DND-41 (cell line): ENCODE data around the gene MACROD2.
A peak's percentile ranks its signal among the peaks of the same experiment; 100 is the strongest.

Experiments
- ATAC-seq: fragments of 200-7000 bp; cut with Tn5 transposase; 3 replicates; pipeline ENCODE4 v1.9.1; 2021; ENCODE audit warnings: low read depth; ENCODE audit not compliant: insufficient read depth
- DNase-seq: peaks from one replicate; pipeline ENCODE4 v3.0.0-alpha.2; 2020
- H2AFZ ChIP-seq: 2 replicates; pipeline ENCODE4 v1.6.0; 2012; ENCODE audit warnings: low read depth, low read length
- H3K27ac ChIP-seq: 2 replicates; pipeline ENCODE4 v1.5.1; 2012; ENCODE audit warnings: low read length, inconsistent platforms
- H3K27me3 ChIP-seq: fragments of 200-600 bp; sonication (generic); 2 replicates; pipeline ENCODE4 v1.6.0; 2012; ENCODE audit warnings: low read length, mild to moderate bottlenecking, inconsistent platforms; ENCODE audit not compliant: insufficient read depth, poor library complexity
- H3K36me3 ChIP-seq: 2 replicates; pipeline ENCODE4 v1.5.1; 2012; ENCODE audit warnings: low read length, inconsistent platforms; ENCODE audit not compliant: insufficient read depth
- H3K4me1 ChIP-seq: 2 replicates; pipeline ENCODE4 v1.5.1; 2012; ENCODE audit warnings: mild to moderate bottlenecking, low read length; ENCODE audit not compliant: insufficient read depth
- H3K4me2 ChIP-seq: 2 replicates; pipeline ENCODE4 v1.6.0; 2012; ENCODE audit warnings: mild to moderate bottlenecking, moderate library complexity, low read length, inconsistent platforms; ENCODE audit not compliant: insufficient read depth
- H3K4me3 ChIP-seq, 2 experiments: fragments of 200-600 bp in 1 of 2; shearing (Covaris generic) in 1 of 2; 2 replicates each; pipeline ENCODE4 v1.5.1; 2012 to 2016; ENCODE audit warnings: inconsistent platforms in 2 of 2, low read length in 2 of 2, mild to moderate bottlenecking in 2 of 2, low read depth in 1 of 2, moderate library complexity in 1 of 2
- H3K79me2 ChIP-seq: 2 replicates; pipeline ENCODE4 v1.6.0; 2012; ENCODE audit warnings: low read length, inconsistent platforms; ENCODE audit not compliant: insufficient read depth
- H3K9ac ChIP-seq: 2 replicates; pipeline ENCODE4 v1.6.0; 2012; ENCODE audit warnings: low read depth, mild to moderate bottlenecking, inconsistent platforms, low read length, moderate library complexity
- H3K9me3 ChIP-seq: 2 replicates; pipeline ENCODE4 v1.5.1; 2012; ENCODE audit warnings: low read length, moderate library complexity, mild to moderate bottlenecking, inconsistent platforms; ENCODE audit not compliant: insufficient read depth, severe bottlenecking
- H4K20me1 ChIP-seq: 2 replicates; pipeline ENCODE4 v1.6.0; 2012; ENCODE audit warnings: low read length; ENCODE audit not compliant: insufficient read depth
- CTCF ChIP-seq: IDR thresholded peaks from 2 replicates; pipeline ENCODE4 v1.5.1; 2012; ENCODE audit warnings: borderline replicate concordance, low read length, moderate library complexity, mild to moderate bottlenecking; ENCODE audit not compliant: poor library complexity, severe bottlenecking; ENCODE audit errors: extremely low read depth
- EZH2 ChIP-seq: IDR thresholded peaks from 3 replicates; pipeline ENCODE4 v1.6.1; 2012; ENCODE audit warnings: borderline replicate concordance, low read depth, mild to moderate bottlenecking, moderate library complexity, low read length, inconsistent platforms; ENCODE audit not compliant: severe bottlenecking

The MACROD2 gene

GRCh38 chr20:15485519-15485918 is 1490.2 kb downstream of the MACROD2 start:
- no peaks in the 10 kb centered on the region for H3K9me3 ChIP-seq
- H3K4me3 ChIP-seq: no peak overlapping the region
- ATAC-seq: no peak
- DNase-seq: no peak
- no peaks in the 10 kb centered on the region for H3K79me2 ChIP-seq
- H4K20me1 ChIP-seq: no peaks in the 10 kb centered on the region
- H3K27me3 ChIP-seq: peaks cover 2% of the 10 kb centered on the region
- no peak overlapping the region for H3K4me2 ChIP-seq
- TF ChIP-seq EZH2 (no peak), CTCF (no peak)
- no peaks in the 10 kb centered on the region for H3K36me3 ChIP-seq
- H3K9ac ChIP-seq: no peak overlapping the region
- no peak overlapping the region for H3K27ac ChIP-seq
- no peak overlapping the region for H2AFZ ChIP-seq
- no peaks in the 10 kb centered on the region for H3K4me1 ChIP-seq

- H3K9ac ChIP-seq: no peak overlapping the region
- DNase-seq: no peak
- no peak for TF ChIP-seq EZH2
- no peak for TF ChIP-seq CTCF
- H3K9me3 ChIP-seq: no peaks in the 10 kb centered on the region
- no peaks in the 10 kb centered on the region for H4K20me1 ChIP-seq
- H3K4me3 ChIP-seq: no peak overlapping the region
- H2AFZ ChIP-seq: no peak overlapping the region
- H3K4me2 ChIP-seq: no peak overlapping the region
- H3K36me3 ChIP-seq: no peaks in the 10 kb centered on the region
- ATAC-seq: no peak
- no peaks in the 10 kb centered on the region for H3K27me3 ChIP-seq
- no peaks in the 10 kb centered on the region for H3K4me1 ChIP-seq
- H3K79me2 ChIP-seq: no peaks in the 10 kb centered on the region
- H3K27ac ChIP-seq: no peak overlapping the region
Measured at GRCh38 chr20:15487030-15487429, 1491.7 kb downstream of the MACROD2 start.

DNA sequence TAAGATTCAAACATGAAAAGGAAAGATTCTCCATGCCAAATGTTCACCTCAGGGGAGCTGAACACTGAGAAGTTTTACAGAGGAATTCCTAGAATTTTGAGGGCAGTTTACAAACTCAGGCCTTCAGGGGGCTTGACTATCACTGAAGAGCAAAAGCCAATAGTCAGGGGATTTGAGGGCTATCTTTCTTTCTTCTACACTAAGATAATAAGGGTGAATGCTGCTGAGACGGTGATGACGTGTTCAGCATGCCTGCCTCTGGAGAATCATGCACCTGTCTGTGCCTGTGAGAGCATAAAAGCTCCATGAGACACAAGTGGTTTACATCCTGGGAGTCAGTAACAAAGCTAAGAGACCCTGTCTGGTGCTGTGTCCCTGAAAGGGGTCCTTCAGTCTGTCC is 1492.4 kb downstream of the MACROD2 start:
- H3K27ac ChIP-seq: no peak overlapping the region
- no peaks in the 10 kb centered on the region for H3K79me2 ChIP-seq
- H4K20me1 ChIP-seq: no peaks in the 10 kb centered on the region
- H3K4me1 ChIP-seq: no peaks in the 10 kb centered on the region
- H3K4me3 ChIP-seq: no peak overlapping the region
- H2AFZ ChIP-seq: no peak overlapping the region
- no peaks in the 10 kb centered on the region for H3K9me3 ChIP-seq
- no peaks in the 10 kb centered on the region for H3K27me3 ChIP-seq
- DNase-seq (no peak), ATAC-seq (no peak)
- no peak overlapping the region for H3K4me2 ChIP-seq
- TF ChIP-seq CTCF (no peak), EZH2 (no peak)
- no peak overlapping the region for H3K9ac ChIP-seq
- H3K36me3 ChIP-seq: no peaks in the 10 kb centered on the region

GRCh38 chr20:15491575-15491974 is 1496.3 kb downstream of the MACROD2 start:
- no peak overlapping the region for H3K4me2 ChIP-seq
- DNase-seq: no peak
- no peaks in the 10 kb centered on the region for H3K79me2 ChIP-seq

More at GRCh38 chr20:15491575-15491974, 1496.3 kb downstream of the MACROD2 start:
- Histone ChIP-seq H3K36me3 (no peaks in the 10 kb centered on the region), H3K9me3 (no peaks in the 10 kb centered on the region), H3K4me1 (no peaks in the 10 kb centered on the region), H2AFZ (no peak overlapping the region), H3K27ac (no peak overlapping the region), H4K20me1 (no peaks in the 10 kb centered on the region), H3K9ac (no peak overlapping the region), H3K4me3 (no peak overlapping the region), H3K27me3 (no peaks in the 10 kb centered on the region)
- no peak for ATAC-seq
- TF ChIP-seq CTCF (peak; percentile 38), EZH2 (no peak)
